GM21825 (cell line): ENCODE results near the gene STAG1.
"Not testable (repeated sequence)": the region's sequence is repeated elsewhere in the genome, so short reads cannot be mapped to it uniquely, and the experiment has no call there.

Source experiments
- ATAC-seq: cut with Tn5 transposase; IDR thresholded peaks from one replicate; pipeline ENCODE4 v1.9.1; 2021; ENCODE audit warnings: mild to moderate bottlenecking, moderate library complexity; ENCODE audit not compliant: unreplicated experiment

Gene STAG1

DNA sequence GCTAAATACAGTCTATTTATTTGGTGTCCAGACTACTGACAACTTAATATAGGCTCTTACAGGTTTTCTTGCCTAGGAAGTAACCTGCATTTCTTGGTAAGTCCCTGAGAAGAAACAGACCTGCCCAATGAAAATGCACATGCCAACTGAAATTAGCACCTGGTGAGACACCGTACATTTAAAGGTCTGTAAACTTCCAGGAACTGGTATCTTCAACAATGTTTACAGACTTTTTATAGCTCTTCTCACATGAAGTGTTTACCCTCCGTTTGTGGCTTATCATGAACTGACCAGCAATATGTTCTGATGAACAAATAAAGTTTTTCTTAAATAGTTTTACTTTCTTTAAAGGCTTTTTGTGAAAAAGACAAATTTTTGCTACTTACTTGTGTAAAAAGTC lies 408.7 kb downstream of the STAG1 start:
- no peak for ATAC-seq

DNA sequence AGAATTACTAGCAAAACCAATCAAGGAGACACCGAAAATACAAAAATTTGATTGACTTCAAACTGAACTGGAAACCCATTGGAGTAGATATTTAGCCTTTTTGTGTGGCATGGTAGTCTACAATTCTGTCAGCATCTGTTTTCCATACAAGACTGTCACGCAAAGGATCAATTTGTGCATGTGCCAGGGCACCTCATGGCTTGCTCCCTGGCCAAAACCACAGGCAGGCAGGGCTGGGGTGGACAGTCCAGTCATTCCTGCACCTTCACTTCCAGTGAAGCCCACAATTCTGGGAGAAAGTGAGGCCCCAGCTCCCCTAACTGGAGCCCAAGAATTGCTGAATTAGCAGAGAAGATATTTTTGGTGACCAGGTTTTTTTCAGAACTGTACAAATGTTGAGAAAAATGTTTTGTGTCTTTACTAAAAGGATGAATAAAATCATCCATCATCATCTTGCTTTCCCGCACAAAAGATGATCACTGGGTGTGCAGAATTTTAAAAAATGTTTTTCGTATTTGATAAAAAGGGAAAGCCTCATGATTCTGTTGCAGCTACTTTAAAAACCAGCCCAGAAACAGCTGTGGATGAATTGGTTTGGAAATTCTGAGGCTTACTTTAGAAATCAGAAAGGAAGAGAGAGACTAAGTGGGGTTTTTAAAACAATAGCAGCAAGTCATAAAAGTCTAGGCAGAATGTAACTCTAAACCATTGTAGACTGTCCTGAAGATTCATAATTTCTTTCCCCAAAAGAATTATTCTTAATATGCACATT lies 415.7 kb downstream of the STAG1 start:
- ATAC-seq, result no peak

DNA sequence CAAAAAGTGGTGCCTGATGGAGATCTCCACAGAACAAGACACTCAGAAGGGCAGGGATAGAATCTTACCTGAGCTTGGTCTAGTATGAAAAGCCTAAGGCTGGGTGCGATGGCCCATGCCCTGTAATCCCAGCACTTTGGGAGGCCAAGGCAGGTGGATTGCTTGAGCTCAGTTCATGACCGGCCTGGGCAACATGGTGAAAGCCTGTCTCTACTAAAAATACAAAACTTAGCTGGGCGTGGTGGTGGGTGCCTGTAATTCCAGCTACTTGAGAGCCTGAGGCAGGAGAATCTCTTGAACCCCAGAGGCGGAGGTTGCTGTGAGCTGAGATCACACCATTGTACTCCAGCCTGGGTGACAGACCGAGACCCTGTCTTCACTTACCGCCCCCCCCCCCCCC lies 417.5 kb downstream of the STAG1 start:
- ATAC-seq, result not testable (repeated sequence)

DNA sequence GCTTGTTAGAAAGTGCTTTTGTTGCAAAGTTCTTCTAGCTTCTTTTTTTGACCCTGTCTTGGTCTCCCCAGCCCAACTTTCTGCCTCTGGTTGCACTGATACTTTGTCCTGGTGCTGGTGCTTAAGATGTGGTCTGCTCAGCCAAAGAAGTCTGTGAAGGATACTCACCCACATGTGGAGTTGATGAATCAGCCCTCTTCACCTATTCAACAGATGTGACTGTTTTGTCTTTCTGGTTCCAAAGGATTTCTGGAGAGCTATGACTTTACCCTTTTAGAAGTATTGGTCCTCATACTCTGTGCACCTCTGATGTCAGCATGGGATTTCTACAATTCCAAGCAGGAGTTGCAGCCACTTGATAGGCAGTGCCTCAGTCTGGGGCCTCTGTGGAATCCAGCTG lies 418.0 kb downstream of the STAG1 start:
- ATAC-seq, result no peak

DNA sequence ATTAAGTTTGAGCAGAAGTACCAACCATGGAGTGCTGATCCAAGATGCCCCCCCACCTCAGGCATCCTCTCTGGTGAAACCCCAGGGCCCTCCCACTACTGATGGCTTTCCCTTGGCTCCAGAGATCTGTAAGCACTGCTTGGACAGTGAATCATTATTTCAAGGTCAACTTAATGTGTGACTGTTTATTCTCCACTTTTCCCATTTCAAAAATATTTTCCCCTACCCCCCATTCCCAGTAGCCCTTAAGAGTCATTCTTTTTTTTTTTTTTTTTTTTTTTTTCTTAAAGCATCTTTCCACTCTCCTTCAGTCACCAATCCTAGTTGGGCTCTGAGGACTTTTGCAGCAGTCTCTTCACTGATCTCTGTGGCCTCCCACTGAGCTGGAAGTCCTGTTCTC lies 419.4 kb downstream of the STAG1 start:
- ATAC-seq, result no peak

DNA sequence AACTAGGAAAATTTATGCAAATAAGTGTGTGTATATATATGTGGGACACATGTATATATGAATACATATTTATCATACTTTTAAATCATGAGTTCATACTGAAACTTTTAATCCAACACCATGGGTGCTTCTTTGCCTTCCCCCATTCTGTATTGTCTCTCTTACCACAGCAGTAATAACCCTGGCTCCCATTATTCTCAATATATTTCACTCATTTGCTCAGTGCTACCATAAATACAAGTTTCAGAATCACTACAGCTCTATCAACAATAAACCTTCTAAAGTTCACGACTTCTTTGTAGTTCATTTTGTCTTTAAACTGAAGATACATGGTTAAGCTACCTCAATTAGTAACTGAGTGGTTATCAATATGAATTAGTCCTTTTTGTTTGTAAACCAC lies 419.9 kb downstream of the STAG1 start:
- no peak for ATAC-seq

DNA sequence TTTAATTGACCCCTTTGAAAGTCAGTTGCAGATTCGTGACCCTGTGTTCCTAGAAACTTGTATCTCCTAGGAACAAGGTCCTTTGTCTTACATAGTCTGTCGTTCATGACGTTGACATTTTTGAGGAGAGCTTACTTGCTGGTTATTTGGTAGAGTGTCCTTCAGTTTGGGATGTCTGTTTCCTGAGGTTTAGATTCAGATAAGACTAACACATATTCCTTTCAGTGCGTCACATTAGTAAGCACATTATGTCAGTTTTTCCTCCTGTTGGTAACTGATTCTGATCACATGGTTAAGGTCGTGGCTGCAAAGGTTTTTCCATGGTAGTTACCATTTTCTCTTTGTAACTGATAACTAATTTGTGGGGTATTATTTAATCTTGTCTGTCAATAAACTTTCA lies 421.3 kb downstream of the STAG1 start:
- no peak for ATAC-seq

DNA sequence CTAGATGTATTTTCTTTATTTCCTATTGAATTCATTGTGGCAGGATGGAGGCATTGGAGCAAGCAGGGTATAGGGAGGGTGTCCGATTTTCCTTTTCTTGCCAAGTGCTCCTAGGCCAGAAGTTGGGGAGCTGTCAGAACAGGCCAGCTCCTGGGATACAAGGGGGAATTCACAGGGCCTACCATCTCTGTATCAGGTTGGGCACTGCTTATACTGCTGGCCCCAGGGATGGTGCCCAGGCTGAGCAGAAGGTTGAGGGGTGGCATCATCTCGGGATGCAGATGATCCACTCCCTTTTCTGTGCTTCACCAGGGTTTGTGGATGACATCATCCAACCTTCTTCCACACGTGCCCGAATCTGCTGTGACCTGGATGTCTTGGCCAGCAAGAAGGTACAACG lies 422.6 kb downstream of the STAG1 start:
- no peak for ATAC-seq

DNA sequence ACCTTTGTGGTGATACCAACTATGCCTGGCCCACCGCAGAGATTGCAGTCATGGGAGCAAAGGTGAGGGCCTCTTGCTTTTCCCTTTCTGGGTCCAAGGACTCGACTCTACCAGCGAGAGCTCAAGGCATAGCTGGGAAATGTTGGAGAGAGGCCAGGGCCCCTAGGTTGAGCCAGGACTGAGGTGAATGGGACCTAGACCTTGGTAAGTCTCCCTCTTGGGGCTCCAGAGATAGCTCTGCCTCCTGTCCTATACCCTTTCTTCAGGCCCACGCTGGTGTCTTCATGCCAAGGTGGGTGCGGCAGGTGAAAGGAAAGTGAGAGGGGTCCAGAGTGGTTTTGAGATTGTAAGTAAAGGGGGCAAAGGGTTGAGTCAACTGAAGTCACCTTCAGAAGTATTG lies 424.5 kb downstream of the STAG1 start:
- no peak for ATAC-seq

DNA sequence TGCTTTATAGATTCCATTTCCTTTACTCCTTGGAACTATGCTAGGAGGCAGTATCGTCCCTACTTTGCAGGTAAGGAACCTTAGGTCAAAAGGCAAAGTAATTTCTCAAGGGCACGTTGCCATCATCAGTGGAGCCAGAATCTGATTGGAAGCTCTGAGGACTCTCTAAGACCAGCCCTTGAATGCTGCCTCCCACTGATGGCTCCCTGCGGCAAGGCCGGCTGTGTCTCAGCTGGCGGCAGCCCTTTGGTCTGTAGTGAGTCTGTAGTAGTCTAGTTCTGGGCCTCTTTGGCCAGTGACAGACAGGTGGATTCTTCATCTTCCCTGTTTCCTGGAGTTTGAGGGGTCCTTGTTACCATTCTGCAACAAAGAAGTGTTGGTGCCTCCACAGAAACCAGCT lies 425.9 kb downstream of the STAG1 start:
- no peak for ATAC-seq

DNA sequence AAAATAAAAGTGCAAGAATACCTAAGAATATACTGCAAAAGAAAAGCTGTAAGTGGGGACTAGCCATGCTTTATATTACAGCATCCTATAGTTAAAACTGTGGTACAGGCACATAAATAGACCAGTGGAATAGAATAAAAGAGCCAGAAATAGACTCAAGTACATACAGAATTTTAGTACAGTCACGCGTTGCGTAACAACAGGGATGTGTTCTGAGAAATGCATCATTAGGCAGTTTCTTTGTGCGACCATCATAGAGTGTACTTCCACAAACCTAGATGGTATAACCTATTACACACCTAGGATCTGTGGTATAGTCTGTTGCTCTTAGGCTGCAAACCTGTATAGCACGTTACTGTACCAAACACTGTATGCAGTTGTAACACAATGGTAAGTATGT lies 440.2 kb downstream of the STAG1 start:
- ATAC-seq, result no peak

DNA sequence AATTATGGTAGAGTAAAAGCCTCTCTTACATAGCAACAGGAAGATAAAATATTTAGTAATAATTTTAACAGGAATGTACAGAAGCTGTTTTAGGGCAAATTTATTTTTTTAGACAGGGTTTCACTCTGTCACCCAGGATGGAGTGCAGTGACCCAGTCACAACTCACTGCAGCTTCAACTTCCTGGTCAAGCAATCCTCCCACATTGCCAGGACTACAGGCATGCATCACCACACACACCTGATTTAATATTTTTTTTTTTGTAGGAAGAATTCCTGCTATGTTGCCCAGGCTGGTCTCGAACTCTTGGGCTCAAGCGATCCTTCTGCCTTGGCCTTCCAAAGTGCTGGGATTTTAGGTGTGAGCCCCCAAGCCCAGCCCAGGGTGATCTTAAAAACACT lies 440.9 kb downstream of the STAG1 start:
- no peak for ATAC-seq

DNA sequence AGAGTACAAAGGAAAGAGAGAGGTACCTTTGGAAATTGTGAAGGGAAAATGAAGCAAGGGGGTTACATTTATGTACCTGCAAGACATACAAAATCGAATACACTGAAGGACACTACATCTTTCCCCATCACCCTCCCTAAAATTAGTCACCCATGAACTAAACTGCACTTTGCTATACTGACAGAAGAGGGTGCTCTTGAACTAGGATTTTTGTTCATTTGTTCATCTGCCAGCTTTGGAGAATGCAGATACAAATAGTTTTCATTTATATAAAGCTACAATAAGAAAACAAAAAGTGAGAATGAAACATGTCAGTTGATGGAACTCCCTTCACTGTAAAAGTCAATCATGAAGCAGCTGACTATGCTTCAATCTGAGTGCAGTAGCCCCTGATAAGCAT lies 446.3 kb downstream of the STAG1 start:
- no peak for ATAC-seq

DNA sequence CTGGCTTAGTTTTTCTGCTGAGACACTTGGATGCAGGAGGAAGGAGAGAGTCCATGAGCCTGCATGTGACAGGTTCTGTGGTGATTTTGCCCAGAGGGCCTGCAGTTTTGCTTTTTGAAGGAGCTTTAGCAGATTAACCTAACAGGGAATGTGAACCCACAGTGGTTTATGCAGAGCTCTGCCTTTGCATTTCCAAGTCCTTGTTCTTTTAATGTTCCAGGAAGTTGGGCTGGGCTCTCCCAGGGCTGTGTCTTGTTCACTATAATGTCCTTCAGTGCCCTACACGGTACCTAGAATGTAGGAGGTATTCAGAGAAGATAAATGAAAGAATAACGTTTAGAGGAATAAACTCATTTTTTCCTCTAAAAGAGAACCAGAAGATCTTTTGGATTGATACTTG lies 451.7 kb downstream of the STAG1 start:
- no peak for ATAC-seq

DNA sequence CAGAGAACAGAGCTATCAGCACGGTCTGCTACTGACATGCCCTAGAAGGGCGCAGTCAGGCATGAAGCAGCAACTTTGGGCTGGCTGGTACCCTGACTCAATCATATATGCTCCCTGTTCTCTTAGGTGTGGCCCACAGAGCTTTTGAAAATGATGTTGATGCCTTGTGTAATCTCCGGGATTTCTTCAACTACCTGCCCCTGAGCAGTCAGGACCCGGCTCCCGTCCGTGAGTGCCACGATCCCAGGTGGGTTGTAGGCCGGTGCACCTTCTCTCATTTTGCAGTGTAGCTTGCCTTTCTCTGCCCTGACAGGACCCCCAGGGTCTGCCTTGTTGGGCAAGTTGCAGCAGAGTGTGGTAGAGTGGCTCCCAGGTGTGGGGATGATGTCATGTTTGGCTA lies 454.4 kb downstream of the STAG1 start:
- no peak for ATAC-seq

DNA sequence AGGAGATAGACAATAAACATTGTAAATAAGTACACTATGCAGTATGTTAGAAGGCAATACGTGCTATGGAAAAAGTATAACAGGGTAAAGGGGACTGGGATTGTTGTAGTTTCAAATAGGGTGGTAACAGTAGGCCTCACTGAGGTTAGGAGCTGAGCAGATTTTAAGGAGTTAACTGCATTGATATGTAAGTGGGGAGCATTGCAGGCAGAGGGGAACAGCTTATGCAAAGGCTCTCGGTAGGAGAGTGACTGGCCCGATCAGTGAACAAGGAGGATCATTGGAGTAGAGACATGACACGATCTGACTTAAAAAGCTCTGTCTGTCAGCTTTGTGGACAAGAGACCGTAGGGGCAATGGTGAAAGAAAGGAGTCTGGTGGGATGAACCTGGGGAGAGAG lies 455.2 kb downstream of the STAG1 start:
- no peak for ATAC-seq

DNA sequence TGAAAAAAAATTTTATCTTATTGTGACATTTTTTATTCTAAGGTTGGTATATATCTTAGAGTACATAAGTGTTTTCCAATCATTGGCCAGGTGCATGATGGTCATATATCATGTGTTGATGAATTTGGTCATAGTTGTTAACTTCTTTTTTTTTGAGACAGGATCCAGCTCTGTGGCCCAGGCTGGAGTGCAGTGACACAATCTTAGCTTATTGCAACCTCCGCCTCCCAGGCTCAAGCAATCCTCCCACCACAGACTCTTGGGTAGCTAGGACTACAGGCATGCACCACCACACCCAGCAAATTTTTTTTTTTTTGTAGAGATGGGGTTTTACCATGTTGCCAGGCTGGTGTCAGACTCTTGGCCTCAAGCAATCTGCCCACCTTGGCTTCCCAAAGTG lies 458.0 kb downstream of the STAG1 start:
- no peak for ATAC-seq

DNA sequence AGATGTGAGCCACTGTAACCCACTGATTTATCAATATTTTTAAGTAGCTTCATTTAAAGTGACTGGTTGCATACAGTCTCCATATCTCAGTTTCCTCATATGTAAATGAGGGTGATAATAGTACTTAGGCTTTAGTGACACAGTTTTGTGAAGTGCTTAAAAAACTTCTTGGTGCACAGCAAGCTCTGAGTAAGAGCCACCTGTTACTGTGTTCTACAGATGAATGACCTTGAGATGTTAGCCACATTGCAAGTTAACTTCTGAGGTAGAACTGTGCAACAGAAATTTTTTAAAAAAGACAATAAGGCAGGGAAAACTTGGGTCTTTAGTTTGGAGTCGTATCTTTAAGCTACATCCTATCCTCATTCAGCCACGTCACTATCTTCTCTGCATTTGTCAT lies 458.9 kb downstream of the STAG1 start:
- ATAC-seq, result no peak

DNA sequence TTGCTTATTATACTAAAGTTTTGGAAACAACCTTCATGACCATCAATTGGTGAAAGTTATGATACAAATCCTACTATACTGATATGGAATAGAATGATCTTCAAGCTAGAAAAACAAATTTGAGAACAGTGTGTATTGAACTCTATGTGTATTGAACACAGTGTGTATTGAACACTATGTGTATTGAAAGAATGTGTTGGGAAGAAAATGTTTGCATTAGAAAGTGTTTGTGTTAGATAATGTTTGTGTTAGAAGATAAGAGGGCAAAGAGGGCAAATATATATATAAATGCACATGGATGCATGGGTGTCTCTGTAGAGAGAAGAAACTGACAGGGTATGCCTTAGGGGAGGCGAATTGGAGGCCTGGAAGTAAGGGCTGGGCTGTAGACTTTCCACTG lies 459.7 kb downstream of the STAG1 start:
- ATAC-seq, result no peak

DNA sequence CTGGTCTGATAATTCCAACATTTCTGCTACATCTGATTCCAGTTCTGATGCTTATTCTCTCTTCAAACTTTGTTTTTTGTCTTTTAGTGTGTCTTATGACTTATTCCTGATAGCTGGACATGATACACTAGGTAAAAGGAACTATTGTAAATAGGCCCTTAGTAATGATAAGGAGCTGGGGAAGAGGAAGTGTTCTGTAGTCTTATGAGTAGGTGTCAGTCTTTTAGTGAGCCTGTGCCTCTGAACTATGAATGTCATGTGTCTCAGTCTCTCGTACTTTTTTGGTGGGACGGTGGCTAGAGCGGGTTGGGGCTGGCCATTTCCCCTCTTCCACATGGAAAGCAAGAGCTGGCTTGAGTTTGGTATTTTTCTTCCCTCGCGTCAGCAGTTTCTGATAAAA lies 460.9 kb downstream of the STAG1 start:
- ATAC-seq, result no peak
